ENCODE measurements around the gene PHETA1. TPM values are rescaled to one million over a fixed set of nuclear protein-coding genes. Genes with fewer than 3 reads are reported as not detected.
A peak's percentile ranks its signal among the peaks of the same experiment; 100 is the strongest.

PHETA1 gene
- total RNA-seq, 3 donors from 2014 or later: 6.6 to 10.9 (median 10.2) TPM

- TF ChIP-seq POLR2A (IDR thresholded peaks at IDR 0.05) (no peak), CTCF (IDR thresholded peaks at IDR 0.05) (no peak), POLR2AphosphoS5 (IDR thresholded peaks at IDR 0.05) (no peak)
- peaks cover 0 to 14% of the 10 kb centered on the region in 2 donors for H3K27me3 ChIP-seq
- intact Hi-C loops (cut with DNase I; ENCODE audit: low total_unique reads): no loop called here
- H3K9me3 ChIP-seq: no peaks in the 10 kb centered on the region
- no peak overlapping the region for H3K27ac ChIP-seq
- no peak overlapping the region for H3K4me3 ChIP-seq
- H3K36me3 ChIP-seq: no peaks in the 10 kb centered on the region
- no peak for DNase-seq (ENCODE audit: low spot score in 2 of 2)
- H3K4me1 ChIP-seq: no peaks in the 10 kb centered on the region
These were observed 49.2 kb downstream of the PHETA1 start for GRCh38 chr12:111319600-111320257.

GRCh38 chr12:111318450-111318849, 50.4 kb downstream of the PHETA1 start:
- no peak overlapping the region for H3K4me3 ChIP-seq
- intact Hi-C loops (cut with DNase I; ENCODE audit: low total_unique reads): no loop called here
- no peaks in the 10 kb centered on the region for H3K9me3 ChIP-seq
- no peak overlapping the region for H3K27ac ChIP-seq
- no peak for TF ChIP-seq CTCF (IDR thresholded peaks at IDR 0.05)
- no peak for TF ChIP-seq POLR2AphosphoS5 (IDR thresholded peaks at IDR 0.05)
- TF ChIP-seq POLR2A (IDR thresholded peaks at IDR 0.05): no peak
- no peaks in the 10 kb centered on the region for H3K36me3 ChIP-seq
- no peaks in the 10 kb centered on the region for H3K4me1 ChIP-seq
- peaks cover 0 to 16% of the 10 kb centered on the region in 2 donors for H3K27me3 ChIP-seq
- no peak for DNase-seq (ENCODE audit: low spot score in 2 of 2)

- Histone ChIP-seq H3K4me3 (no peak overlapping the region), H3K27ac (no peak overlapping the region), H3K4me1 (no peaks in the 10 kb centered on the region), H3K36me3 (no peaks in the 10 kb centered on the region), H3K27me3 (peaks cover 0 to 15% of the 10 kb centered on the region in 2 donors), H3K9me3 (no peaks in the 10 kb centered on the region)
- intact Hi-C loops (cut with DNase I; ENCODE audit: low total_unique reads): no loop called here
- TF ChIP-seq CTCF (IDR thresholded peaks at IDR 0.05) (no peak), POLR2AphosphoS5 (IDR thresholded peaks at IDR 0.05) (no peak), POLR2A (IDR thresholded peaks at IDR 0.05) (no peak)
- DNase-seq (ENCODE audit: low spot score in 2 of 2): no peak
These were observed 52.2 kb downstream of the PHETA1 start for GRCh38 chr12:111316671-111317070.

GRCh38 chr12:111314953-111315539, 53.8 kb downstream of the PHETA1 start:
- intact Hi-C loops (cut with DNase I; ENCODE audit: low total_unique reads): no loop called here
- Histone ChIP-seq H3K27me3 (peaks cover 0 to 22% of the 10 kb centered on the region in 2 donors), H3K4me1 (no peaks in the 10 kb centered on the region), H3K4me3 (peak overlapping the region in 1 of 3 donors; percentile 25), H3K9me3 (no peaks in the 10 kb centered on the region), H3K27ac (no peak overlapping the region), H3K36me3 (no peaks in the 10 kb centered on the region)
- TF ChIP-seq POLR2AphosphoS5 (IDR thresholded peaks at IDR 0.05) (no peak), CTCF (IDR thresholded peaks at IDR 0.05) (no peak), POLR2A (IDR thresholded peaks at IDR 0.05) (no peak)
- no peak for DNase-seq (ENCODE audit: low spot score in 2 of 2)

- H3K9me3 ChIP-seq: no peaks in the 10 kb centered on the region
- H3K27ac ChIP-seq: no peak overlapping the region
- H3K27me3 ChIP-seq: peaks cover 0 to 23% of the 10 kb centered on the region in 2 donors
- DNase-seq (ENCODE audit: low spot score in 2 of 2): peak; percentile 36 to 65
- intact Hi-C loops (cut with DNase I; ENCODE audit: low total_unique reads): no loop called here
- no peaks in the 10 kb centered on the region for H3K4me1 ChIP-seq
- peak; percentile 30 to 81 (median 80) for TF ChIP-seq CTCF (IDR thresholded peaks at IDR 0.05)
- no peak for TF ChIP-seq POLR2A (IDR thresholded peaks at IDR 0.05)
- no peak for TF ChIP-seq POLR2AphosphoS5 (IDR thresholded peaks at IDR 0.05)
- H3K36me3 ChIP-seq: no peaks in the 10 kb centered on the region
- peak overlapping the region in 1 of 3 donors; percentile 25 for H3K4me3 ChIP-seq
These were observed 55.0 kb downstream of the PHETA1 start for GRCh38 chr12:111313833-111314259.
